ENCODE measurements around the gene ENTREP1. TPM values are rescaled to one million over a fixed set of nuclear protein-coding genes. Genes with fewer than 3 reads are reported as not detected.

Gene ENTREP1
- 7.8 TPM for total RNA-seq

GRCh38 chr9:69324549-69325401 lies at the start of gene ENTREP1:
Gene ENTREP1 (plus strand): TSS chr9:69325215. CDS start chr9:69325310, 95 bp downstream.

Other genes with a start within 250 kb of the ENTREP1 start
- gene TJP2, start 150.9 kb upstream of the ENTREP1 start, total RNA-seq, result 16.1 TPM

Data from diencephalon (tissue), 1 donor.